CD14-positive monocyte (primary cell): ENCODE measurements around the gene CCNK. TPM values are rescaled to one million over a fixed set of nuclear protein-coding genes. Genes with fewer than 3 reads are reported as not detected.
A peak's percentile ranks its signal among the peaks of the same experiment; 100 is the strongest.

Source experiments
- DNase-seq, 3 donors: peaks; one replicate each; pipeline ENCODE4 v3.0.0-alpha.2; 2011 to 2022
- H2AFZ ChIP-seq: 2 replicates; pipeline ENCODE4 v1.6.0; 2012; ENCODE audit warnings: mild to moderate bottlenecking, low read depth, low read length, inconsistent platforms; ENCODE audit not compliant: insufficient read depth, poor library complexity, severe bottlenecking
- H3K27ac ChIP-seq, 2 donors: 1 replicate in 1 of 2; 2 replicates in 1 of 2; pipeline ENCODE4 v1.5.1; 2012 to 2013; ENCODE audit warnings: low read length in 2 of 2, control low read depth in 1 of 2, inconsistent platforms in 1 of 2, low read depth in 1 of 2, mild to moderate bottlenecking in 1 of 2
- H3K27me3 ChIP-seq, 2 donors: one replicate each; pipeline versions ENCODE4 v1.6.0 to v1.6.1; 2011 to 2013; ENCODE audit warnings: low read length in 2 of 2; ENCODE audit not compliant: control insufficient read depth in 2 of 2, insufficient read depth in 2 of 2
- H3K36me3 ChIP-seq, 2 donors: replicated peaks in 1 of 2; 1 replicate in 1 of 2; 2 replicates in 1 of 2; pipeline versions ENCODE4 v1.5.1 to v1.6.1; 2012 to 2013; ENCODE audit warnings: low read length in 2 of 2, control low read depth in 1 of 2, inconsistent platforms in 1 of 2, mild to moderate bottlenecking in 1 of 2; ENCODE audit not compliant: insufficient read depth in 2 of 2, control insufficient read depth in 1 of 2
- H3K4me1 ChIP-seq, 2 donors: 1 replicate in 1 of 2; 2 replicates in 1 of 2; pipeline versions ENCODE4 v1.5.1 to v1.6.1; 2012 to 2013; ENCODE audit warnings: low read length in 2 of 2, control low read depth in 1 of 2, inconsistent platforms in 1 of 2, mild to moderate bottlenecking in 1 of 2, moderate library complexity in 1 of 2; ENCODE audit not compliant: insufficient read depth in 2 of 2, control insufficient read depth in 1 of 2
- H3K4me2 ChIP-seq: replicated peaks from 2 replicates; pipeline ENCODE3; 2012; ENCODE audit warnings: low read length, moderate library complexity, mild to moderate bottlenecking; ENCODE audit not compliant: poor library complexity, severe bottlenecking; ENCODE audit errors: extremely low read depth
- H3K4me3 ChIP-seq, 3 experiments: fragments of 200-600 bp in 1 of 3; sonication (generic) in 1 of 3; replicated peaks in 1 of 3; 1 replicate in 2 of 3; 2 replicates in 1 of 3; pipeline ENCODE4 v1.5.1; 2011 to 2013; ENCODE audit warnings: low read length in 3 of 3, mild to moderate bottlenecking in 3 of 3, control low read depth in 2 of 3, low read depth in 2 of 3, inconsistent platforms in 1 of 3, moderate library complexity in 1 of 3
- H3K79me2 ChIP-seq: 2 replicates; pipeline ENCODE4 v1.6.0; 2012; ENCODE audit warnings: mild to moderate bottlenecking, control low read depth, inconsistent platforms, low read length, moderate library complexity; ENCODE audit not compliant: insufficient read depth
- H3K9ac ChIP-seq: 2 replicates; pipeline ENCODE4 v1.6.0; 2017; ENCODE audit warnings: low read length, mild to moderate bottlenecking; ENCODE audit not compliant: insufficient read depth, poor library complexity, severe bottlenecking
- H3K9me3 ChIP-seq, 2 donors: replicated peaks in 1 of 2; 1 replicate in 1 of 2; 2 replicates in 1 of 2; pipeline versions ENCODE4 v1.5.1 to v1.6.1; 2012 to 2013; ENCODE audit warnings: low read length in 2 of 2, control low read depth in 1 of 2; ENCODE audit not compliant: control insufficient read depth in 1 of 2, insufficient read depth in 1 of 2
- H4K20me1 ChIP-seq: 2 replicates; pipeline ENCODE4 v1.6.0; 2012; ENCODE audit warnings: mild to moderate bottlenecking, low read length, control low read depth, moderate library complexity; ENCODE audit not compliant: insufficient read depth
- H3K27ac Mint-ChIP-seq, 7 donors: one replicate each; pipeline ENCODE4 v1.8.0; 2020; ENCODE audit warnings: mild to moderate bottlenecking in 7 of 7, mixed read lengths in 7 of 7, moderate library complexity in 6 of 7, inconsistent platforms in 2 of 7
- H3K27me3 Mint-ChIP-seq, 3 donors: one replicate each; pipeline ENCODE4 v1.8.0; 2021 to 2022; ENCODE audit warnings: low read depth in 3 of 3, mild to moderate bottlenecking in 3 of 3, mixed read lengths in 3 of 3, moderate library complexity in 3 of 3, inconsistent platforms in 1 of 3
- H3K36me3 Mint-ChIP-seq, 2 donors: one replicate each; pipeline ENCODE4 v1.8.0; 2020; ENCODE audit warnings: mixed read lengths in 2 of 2, inconsistent platforms in 1 of 2, mild to moderate bottlenecking in 1 of 2
- H3K4me1 Mint-ChIP-seq: one replicate; pipeline ENCODE4 v1.8.0; 2020; ENCODE audit warnings: mild to moderate bottlenecking, mixed read lengths
- H3K4me3 Mint-ChIP-seq, 2 donors: one replicate each; pipeline ENCODE4 v1.8.0; 2020; ENCODE audit warnings: mild to moderate bottlenecking in 2 of 2, mixed read lengths in 2 of 2, moderate library complexity in 1 of 2
- H3K9me3 Mint-ChIP-seq, 7 donors: one replicate each; pipeline ENCODE4 v1.8.0; 2020 to 2022; ENCODE audit warnings: mixed read lengths in 7 of 7, mild to moderate bottlenecking in 6 of 7, moderate library complexity in 6 of 7, inconsistent platforms in 2 of 7
- CTCF ChIP-seq: fragments of 200-600 bp; IDR thresholded peaks from one replicate; pipeline ENCODE4 v1.8.0; 2022; ENCODE audit warnings: antibody characterized with exemption, mild to moderate bottlenecking
- WGBS: methylation state at CpG from one replicate; pipeline ENCODE4 v1.1.5; 2013; ENCODE audit warnings: missing lambda C conversion rate; ENCODE audit not compliant: insufficient coverage; 5-methylcytosine and 5-hydroxymethylcytosine counted together
- intact Hi-C, 2 donors: fragments of 100-400 bp; cut with micrococcal nuclease; formaldehyde crosslinking; loops; one replicate each; pipeline versions ENCODE4 v1.15.0 to v1.15.1; 2023
- polyA plus RNA-seq, 3 donors: library from polyadenylated mRNA; depleted of rRNA in 1 of 3; unstranded in 2 of 3; stranded (reverse) in 1 of 3; fragments of 300-500 nt in 2 of 3; fragments of >200 nt in 1 of 3; fragmentation: Illumina TruSeq in 2 of 3; gene quantifications; 1 replicate in 2 of 3; 2 replicates in 1 of 3; pipeline ENCODE4 v1.2.3, GENCODE V29; 2012 to 2021

CCNK gene
- polyA plus RNA-seq, 3 donors, result 7.7 to 21.5 (median 14.7) TPM

- Histone ChIP-seq H3K4me3 (no peak overlapping the region), H2AFZ (no peak overlapping the region), H3K9me3 (peaks cover 5 to 12% of the 10 kb centered on the region in 2 donors), H3K36me3 (peaks cover 77 to 98% of the 10 kb centered on the region in 2 donors), H3K4me2 (no peak overlapping the region), H4K20me1 (peaks cover 9% of the 10 kb centered on the region), H3K27ac (no peak overlapping the region), H3K27me3 (no peaks in the 10 kb centered on the region), H3K4me1 (no peaks in the 10 kb centered on the region), H3K79me2 (peaks cover 4% of the 10 kb centered on the region), H3K9ac (no peak overlapping the region)
- WGBS, result 100% methylated on average over 1 of the region's 1 CpG
- no peak for TF ChIP-seq CTCF
- no peak for DNase-seq
- no peak overlapping the region for H3K4me3 Mint-ChIP-seq
- no peak overlapping the region for H3K27ac Mint-ChIP-seq
- H3K27me3 Mint-ChIP-seq, result no peaks in the 10 kb centered on the region
- H3K4me1 Mint-ChIP-seq, result no peaks in the 10 kb centered on the region
- peaks cover 4 to 13% (median 6%) of the 10 kb centered on the region in 7 donors for H3K9me3 Mint-ChIP-seq
- intact Hi-C loops, result no loop called here
- peaks cover 85 to 88% of the 10 kb centered on the region in 2 donors for H3K36me3 Mint-ChIP-seq
These were observed 48.7 kb upstream of the CCNK start for GRCh38 chr14:99432485-99432884.

DNA sequence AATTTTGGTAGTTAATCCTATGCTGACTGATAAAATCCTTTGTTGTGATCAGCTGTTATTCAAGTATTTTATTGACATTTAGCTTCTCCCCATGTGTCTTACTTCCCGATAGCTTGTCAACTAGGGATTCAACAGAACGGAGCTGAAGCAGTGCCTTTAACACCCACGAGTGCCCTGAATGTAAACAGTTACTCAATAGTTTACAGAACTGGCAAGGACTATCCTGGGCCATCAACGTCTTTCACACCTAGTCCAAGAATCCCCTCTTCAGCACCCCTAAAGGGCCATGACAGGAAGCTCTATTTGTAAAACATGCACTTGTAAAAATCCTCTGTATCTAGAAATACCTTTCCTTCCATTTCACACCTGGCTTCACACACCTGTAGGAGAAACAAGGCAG, 45.9 kb upstream of the CCNK start:
- H3K36me3 Mint-ChIP-seq, result peaks cover 78 to 84% of the 10 kb centered on the region in 2 donors
- Histone ChIP-seq H3K36me3 (peaks cover 74 to 95% of the 10 kb centered on the region in 2 donors), H3K4me1 (no peaks in the 10 kb centered on the region), H3K9me3 (peaks cover 0 to 4% of the 10 kb centered on the region in 2 donors), H3K27me3 (no peaks in the 10 kb centered on the region), H3K4me2 (no peak overlapping the region), H3K4me3 (no peak overlapping the region), H3K79me2 (peaks cover 4% of the 10 kb centered on the region), H3K9ac (no peak overlapping the region), H2AFZ (no peak overlapping the region), H4K20me1 (peaks cover 17% of the 10 kb centered on the region), H3K27ac (no peak overlapping the region)
- TF ChIP-seq CTCF, result no peak
- intact Hi-C loops, result no loop called here
- no peak for DNase-seq
- WGBS, result 100% methylated on average over 4 of the region's 4 CpGs
- H3K27me3 Mint-ChIP-seq, result no peaks in the 10 kb centered on the region
- H3K4me3 Mint-ChIP-seq, result no peak overlapping the region
- H3K4me1 Mint-ChIP-seq, result no peaks in the 10 kb centered on the region
- H3K9me3 Mint-ChIP-seq, result peaks cover 0 to 6% (median 2%) of the 10 kb centered on the region in 7 donors
- H3K27ac Mint-ChIP-seq, result peak overlapping the region in 1 of 7 donors; percentile 8
